ENCODE results near the gene FBXO2. TPM values are rescaled to one million over a fixed set of nuclear protein-coding genes. Genes with fewer than 3 reads are reported as not detected.

FBXO2 gene
- total RNA-seq, 6 donors from 2014 or later, result 8.2 to 18.0 (median 13.8) TPM

- no peaks in the 10 kb centered on the region for H3K27me3 ChIP-seq
- ATAC-seq (ENCODE audit: low FRiP score in 2 of 2) (peak; percentile 56 to 59), DNase-seq (peak in 1 of 2 donors; percentile 37)
- H3K4me1 ChIP-seq, result peaks cover 4 to 15% (median 8%) of the 10 kb centered on the region in 4 donors
- peaks cover 0 to 20% (median 3%) of the 10 kb centered on the region in 4 donors for H3K36me3 ChIP-seq
- peak overlapping the region; percentile 84 to 96 (median 85) for H3K27ac ChIP-seq
- 0 to 7% methylated on average over 6 to 21 of the region's 66 CpGs for WGBS, 2 donors
- H3K9me3 ChIP-seq, result no peaks in the 10 kb centered on the region
- H3K4me3 ChIP-seq, result peak overlapping the region; percentile 19 to 86 (median 80)
- TF ChIP-seq EP300 (IDR thresholded peaks at IDR 0.05), result no peak
- TF ChIP-seq POLR2AphosphoS5 (IDR thresholded peaks at IDR 0.05), result no peak
- TF ChIP-seq POLR2A (IDR thresholded peaks at IDR 0.05), result no peak
- no peak for TF ChIP-seq CTCF (IDR thresholded peaks at IDR 0.05)
These were observed 10.3 kb upstream of the FBXO2 start for GRCh38 chr1:11664336-11665065.

- WGBS, 2 donors, result 97% methylated on average over 10 to 17 of the region's 17 CpGs
- H3K4me3 ChIP-seq, result no peak overlapping the region
- ATAC-seq (ENCODE audit: low FRiP score in 2 of 2), result no peak
- no peak for TF ChIP-seq POLR2AphosphoS5 (IDR thresholded peaks at IDR 0.05)
- TF ChIP-seq EP300 (IDR thresholded peaks at IDR 0.05), result no peak
- no peak for TF ChIP-seq CTCF (IDR thresholded peaks at IDR 0.05)
- TF ChIP-seq POLR2A (IDR thresholded peaks at IDR 0.05), result no peak
- DNase-seq, result peak in 1 of 2 donors; percentile 53
- H3K27ac ChIP-seq, result no peak overlapping the region
- H3K4me1 ChIP-seq, result peaks cover 4 to 15% (median 8%) of the 10 kb centered on the region in 4 donors
- peaks cover 0 to 13% (median 2%) of the 10 kb centered on the region in 4 donors for H3K36me3 ChIP-seq
- H3K27me3 ChIP-seq, result no peaks in the 10 kb centered on the region
- no peaks in the 10 kb centered on the region for H3K9me3 ChIP-seq
These were observed 6.9 kb upstream of the FBXO2 start for GRCh38 chr1:11661103-11661502.

GRCh38 chr1:11659748-11660147 is 5.5 kb upstream of the FBXO2 start:
- H3K27ac ChIP-seq, result no peak overlapping the region
- no peaks in the 10 kb centered on the region for H3K27me3 ChIP-seq
- 80 to 86% methylated on average over 4 of the region's 4 CpGs for WGBS, 2 donors
- no peak overlapping the region for H3K4me3 ChIP-seq
- peaks cover 15 to 22% (median 18%) of the 10 kb centered on the region in 4 donors for H3K4me1 ChIP-seq
- DNase-seq, result no peak
- no peaks in the 10 kb centered on the region for H3K9me3 ChIP-seq
- ATAC-seq (ENCODE audit: low FRiP score in 2 of 2), result no peak
- H3K36me3 ChIP-seq, result peaks cover 0 to 13% (median 2%) of the 10 kb centered on the region in 4 donors
- TF ChIP-seq EP300 (IDR thresholded peaks at IDR 0.05) (no peak), POLR2A (IDR thresholded peaks at IDR 0.05) (no peak), CTCF (IDR thresholded peaks at IDR 0.05) (no peak), POLR2AphosphoS5 (IDR thresholded peaks at IDR 0.05) (no peak)

GRCh38 chr1:11658542-11658941 is 4.3 kb upstream of the FBXO2 start:
- Histone ChIP-seq H3K4me3 (no peak overlapping the region), H3K36me3 (peaks cover 0 to 13% (median 2%) of the 10 kb centered on the region in 4 donors), H3K9me3 (no peaks in the 10 kb centered on the region), H3K27ac (no peak overlapping the region), H3K4me1 (peaks cover 19 to 25% (median 22%) of the 10 kb centered on the region in 4 donors), H3K27me3 (no peaks in the 10 kb centered on the region)
- peak in 1 of 2 donors; percentile 70 for DNase-seq
- ATAC-seq (ENCODE audit: low FRiP score in 2 of 2), result no peak
- TF ChIP-seq CTCF (IDR thresholded peaks at IDR 0.05) (no peak), EP300 (IDR thresholded peaks at IDR 0.05) (no peak), POLR2AphosphoS5 (IDR thresholded peaks at IDR 0.05) (no peak), POLR2A (IDR thresholded peaks at IDR 0.05) (no peak)
- 87 to 92% methylated on average over 8 to 23 of the region's 23 CpGs for WGBS, 2 donors

All from upper lobe of left lung (tissue), 6 donors.